GM21786 (cell line): ENCODE results near the gene TECTA.
A peak's percentile ranks its signal among the peaks of the same experiment; 100 is the strongest.
"Not testable (repeated sequence)": the region's sequence is repeated elsewhere in the genome, so short reads cannot be mapped to it uniquely, and the experiment has no call there.

ENCODE experiments used
- ATAC-seq: cut with Tn5 transposase; IDR thresholded peaks from one replicate; pipeline ENCODE4 v1.9.1; 2021; ENCODE audit not compliant: unreplicated experiment

The TECTA gene

GRCh38 chr11:121091492-121092152 is 9.4 kb upstream of the TECTA start:
- no peak for ATAC-seq

DNA sequence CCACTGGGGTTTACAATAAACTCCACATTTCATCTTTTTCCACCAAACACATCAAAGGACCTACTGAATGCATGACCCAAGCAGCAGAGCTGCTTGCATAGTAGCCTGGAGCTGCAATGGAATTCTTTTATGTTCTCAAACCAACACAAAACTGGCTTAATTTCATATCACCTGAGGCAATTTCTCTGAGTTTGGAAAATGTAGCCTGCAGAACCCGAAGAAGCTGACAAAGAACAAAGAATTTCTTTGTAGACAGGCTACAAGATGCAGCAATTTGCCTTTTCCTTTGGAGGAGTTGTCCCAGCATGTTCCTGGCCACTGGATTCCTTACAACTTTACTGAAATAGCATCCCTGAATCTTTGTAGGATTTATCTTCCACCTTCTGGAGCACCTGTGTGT is 5.5 kb upstream of the TECTA start:
- no peak for ATAC-seq

GRCh38 chr11:121099364-121099763 is 1.7 kb upstream of the TECTA start:
- no peak for ATAC-seq

DNA sequence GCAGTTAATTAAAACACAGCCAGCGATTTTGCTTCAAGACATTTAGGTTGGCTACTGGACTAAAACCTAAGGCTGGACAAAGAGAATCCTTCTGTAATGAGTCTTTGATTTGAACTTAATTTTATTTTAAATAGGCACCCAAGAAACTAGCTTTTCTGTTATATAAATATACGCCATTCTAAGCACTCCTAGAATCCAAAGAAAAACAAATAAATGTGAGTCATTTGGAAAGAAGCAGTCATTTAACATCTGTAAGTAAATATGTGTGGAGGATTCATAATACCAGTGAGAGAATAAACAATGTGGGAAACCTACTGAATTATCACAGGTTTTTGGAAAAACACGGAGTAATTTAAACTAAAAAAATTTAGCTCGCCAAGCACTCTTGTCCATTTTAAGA is 1.2 kb upstream of the TECTA start:
- no peak for ATAC-seq

- ATAC-seq, result no peak
Measured at GRCh38 chr11:121104312-121104762, 3.3 kb downstream of the TECTA start.

- ATAC-seq, result no peak
Measured at GRCh38 chr11:121105063-121105480, 4.0 kb downstream of the TECTA start.

- ATAC-seq, result no peak
Measured at GRCh38 chr11:121105481-121106195, 4.6 kb downstream of the TECTA start.

- no peak for ATAC-seq
Measured at GRCh38 chr11:121106812-121107211, 5.8 kb downstream of the TECTA start.

DNA sequence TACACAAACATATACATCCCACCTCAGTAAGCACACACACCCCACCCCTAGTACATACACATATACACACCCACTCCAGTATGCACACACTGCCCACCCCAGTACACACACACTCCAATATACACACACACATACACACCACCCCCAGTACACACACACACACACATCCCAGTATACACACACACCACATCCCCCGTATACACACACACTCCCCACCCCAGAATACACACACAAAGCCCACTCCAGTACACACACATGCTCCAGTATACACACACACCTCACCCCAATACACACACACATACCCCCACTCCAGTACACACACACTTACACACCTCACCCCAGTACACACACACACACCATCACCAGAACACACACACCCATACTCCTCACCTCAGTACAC is 7.4 kb downstream of the TECTA start:
- ATAC-seq, result no peak

DNA sequence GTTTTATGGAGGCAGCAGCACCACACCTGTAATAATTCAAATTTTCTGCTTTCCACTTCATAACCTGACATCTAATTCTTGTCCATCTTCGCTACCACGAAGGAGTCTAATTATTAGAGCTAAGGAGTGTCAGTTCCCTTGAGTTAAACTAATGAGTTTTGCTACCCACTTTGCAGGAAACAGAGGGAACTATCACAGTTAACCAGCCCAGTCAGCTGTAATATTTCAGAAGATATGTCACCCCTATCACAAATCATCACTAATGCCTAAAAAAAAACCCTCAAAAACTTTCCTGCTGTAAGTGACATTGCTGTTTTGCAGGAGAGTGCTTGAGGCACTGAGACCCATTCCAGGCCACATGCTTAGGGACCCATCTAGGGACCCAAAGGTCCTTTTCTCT is 8.4 kb downstream of the TECTA start:
- no peak for ATAC-seq

GRCh38 chr11:121109916-121110586 is 9.0 kb downstream of the TECTA start:
- ATAC-seq, result no peak

GRCh38 chr11:121110871-121111724 is 10.1 kb downstream of the TECTA start:
- ATAC-seq, result no peak

DNA sequence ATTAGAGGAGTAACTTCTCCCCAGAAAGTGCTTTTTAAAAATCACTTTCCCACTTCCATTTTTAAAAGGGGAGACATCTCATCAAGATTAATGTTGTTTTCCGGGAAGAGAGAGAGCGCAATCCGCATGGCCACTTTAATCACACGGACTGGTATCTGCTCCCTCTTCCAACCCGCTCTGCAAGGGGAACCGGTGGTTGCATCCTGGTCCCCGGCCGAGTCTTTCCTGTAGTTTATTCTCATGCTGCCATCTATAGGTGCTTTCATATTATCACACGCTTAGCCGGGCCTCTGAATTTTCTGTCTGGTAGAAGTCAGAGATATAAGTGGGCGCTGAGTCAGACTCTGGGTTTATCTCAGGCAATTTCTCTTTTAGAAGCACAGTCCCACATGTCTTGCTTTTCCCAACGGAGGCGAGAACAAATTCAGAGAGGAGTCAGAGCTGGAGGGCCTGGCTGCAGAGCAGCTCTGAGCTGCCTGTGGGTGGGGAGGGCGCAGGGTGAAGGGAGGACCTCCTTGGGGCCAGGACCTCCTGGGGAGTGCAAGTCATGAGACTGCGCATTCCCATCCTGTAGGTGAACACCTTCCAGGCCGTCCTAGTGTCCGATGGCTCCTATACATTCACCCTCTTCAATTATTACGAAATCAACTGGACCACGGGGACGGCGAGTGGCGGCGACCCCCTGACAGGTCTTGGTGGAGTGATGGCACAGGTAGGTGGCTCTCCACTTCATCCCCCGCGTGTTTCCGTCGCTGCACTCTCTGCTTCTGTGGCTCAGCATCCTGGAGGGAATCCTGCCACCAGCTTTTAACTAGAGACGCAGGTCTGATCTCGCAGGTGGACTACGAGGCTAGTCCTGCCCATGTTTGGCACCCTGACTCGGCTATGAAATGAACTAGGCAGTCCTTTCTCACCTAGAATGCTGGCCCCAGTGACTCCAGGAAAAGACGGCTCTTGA is 11.7 kb downstream of the TECTA start:
- ATAC-seq, result peak; percentile 50

- ATAC-seq, result no peak
Measured at GRCh38 chr11:121113611-121114010, 12.6 kb downstream of the TECTA start.

DNA sequence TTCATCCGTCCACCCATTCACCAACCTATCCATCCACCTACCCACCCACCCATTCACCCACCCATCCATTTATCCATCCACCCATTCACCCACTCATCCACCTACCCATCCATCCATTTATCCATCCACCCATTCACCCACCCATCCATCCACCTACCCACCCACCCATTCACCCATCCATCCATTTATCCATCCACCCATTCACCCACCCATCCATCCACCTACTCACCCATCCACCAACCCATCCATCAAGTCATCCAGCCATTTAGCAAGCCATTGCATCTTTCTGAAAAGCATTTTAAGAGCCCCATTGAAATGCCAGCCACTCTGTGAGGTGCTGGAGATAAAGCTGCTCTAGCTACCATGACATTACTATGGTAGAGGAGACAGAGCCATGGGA is 14.0 kb downstream of the TECTA start:
- not testable (repeated sequence) for ATAC-seq

DNA sequence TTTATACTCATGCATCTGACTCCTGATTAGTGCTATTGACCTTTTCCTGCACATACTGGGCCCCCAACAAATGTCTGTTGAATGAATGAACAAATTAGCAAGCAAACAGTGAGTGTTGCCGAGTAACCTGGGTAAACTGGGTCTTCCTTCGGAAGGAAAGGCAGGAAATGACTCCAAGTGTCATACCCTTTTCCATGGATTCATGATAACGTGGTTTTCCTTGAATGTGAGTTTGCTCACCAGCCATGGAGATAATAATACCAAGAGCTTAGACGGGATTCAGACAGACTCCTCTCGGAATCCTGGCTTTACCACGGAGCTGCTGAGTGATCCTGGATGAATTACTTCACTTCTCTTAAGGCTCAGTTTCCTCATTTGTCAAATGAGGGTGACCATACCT is 16.7 kb downstream of the TECTA start:
- no peak for ATAC-seq

GRCh38 chr11:121119440-121119839 is 18.4 kb downstream of the TECTA start:
- no peak for ATAC-seq

DNA sequence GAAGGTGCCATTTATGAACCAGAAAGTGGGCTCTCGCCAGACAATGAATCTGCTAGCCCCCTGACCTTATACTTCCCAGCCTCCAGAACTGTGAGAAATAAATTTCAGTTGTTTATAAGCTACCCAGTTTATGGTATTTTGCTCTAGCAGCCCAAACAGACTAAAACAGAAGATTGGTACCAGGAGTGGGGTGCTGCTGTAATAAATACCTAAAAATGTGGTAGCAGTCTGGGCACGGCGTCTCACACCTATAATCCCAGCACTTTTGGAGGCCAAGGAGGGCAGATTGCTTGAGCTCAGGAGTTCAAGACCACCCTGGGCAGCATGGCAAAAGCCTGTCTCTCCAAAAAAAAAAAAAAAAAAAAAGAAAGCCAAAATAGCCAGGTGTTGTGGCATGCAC is 21.3 kb downstream of the TECTA start:
- ATAC-seq, result no peak

DNA sequence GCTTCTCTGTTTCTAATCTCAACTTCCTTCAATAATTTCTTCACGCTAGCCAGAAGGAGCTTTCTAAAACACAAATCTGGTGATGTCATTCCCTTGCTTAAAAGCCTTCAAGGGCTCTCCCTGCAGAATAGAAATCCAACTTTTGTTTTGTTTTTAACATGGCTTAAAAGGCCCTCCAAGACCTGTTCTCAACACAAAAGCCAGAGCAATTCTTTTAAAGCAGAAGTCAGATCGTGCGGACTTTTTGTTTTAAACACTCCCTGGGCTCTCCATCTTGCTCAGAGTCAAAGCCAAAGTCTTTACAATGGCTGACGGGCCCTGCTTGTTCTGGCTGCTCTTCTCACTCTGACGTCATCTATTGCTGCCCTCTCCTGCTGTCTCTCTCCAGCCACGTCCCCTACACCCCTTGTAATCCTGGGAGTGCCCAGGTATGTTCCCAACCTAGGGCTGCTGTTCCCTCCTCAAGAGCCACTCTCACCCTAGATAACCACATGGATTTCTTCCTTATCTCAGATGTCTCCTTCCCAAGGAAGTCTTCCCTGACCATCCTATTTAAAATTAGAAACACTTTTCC is 22.5 kb downstream of the TECTA start:
- ATAC-seq, result no peak

- no peak for ATAC-seq
Measured at GRCh38 chr11:121127809-121128208, 26.8 kb downstream of the TECTA start.
